NOMO-1 (cell line): ENCODE measurements around the gene TGFBRAP1.
A peak's percentile ranks its signal among the peaks of the same experiment; 100 is the strongest.

Experiments
- DNase-seq, 2 experiments: peaks; one replicate each; lab custom pipeline; 2025; ENCODE audit not compliant: unreplicated experiment in 2 of 2; lab: John Stamatoyannopoulos, UW

Gene TGFBRAP1

DNA sequence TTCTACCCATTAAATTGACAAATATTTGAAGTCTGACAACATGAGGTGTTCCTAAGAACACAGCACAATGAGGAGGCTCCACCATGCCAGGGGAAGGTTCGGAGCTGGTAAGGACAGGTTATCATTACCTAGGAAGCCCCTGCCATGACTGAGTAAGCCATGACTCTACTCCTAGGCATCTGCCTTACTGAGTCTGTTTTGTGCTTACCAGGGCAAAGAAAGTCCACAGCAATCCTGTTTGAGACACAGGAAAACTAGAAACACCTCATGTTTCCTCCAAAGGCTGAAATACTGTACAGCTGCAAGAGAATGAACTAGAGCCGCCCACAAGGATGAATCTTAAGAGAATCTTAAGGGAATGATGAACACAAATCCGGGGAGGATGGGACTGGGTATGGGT lies 11.6 kb downstream of the TGFBRAP1 start:
- DNase-seq: no peak

DNA sequence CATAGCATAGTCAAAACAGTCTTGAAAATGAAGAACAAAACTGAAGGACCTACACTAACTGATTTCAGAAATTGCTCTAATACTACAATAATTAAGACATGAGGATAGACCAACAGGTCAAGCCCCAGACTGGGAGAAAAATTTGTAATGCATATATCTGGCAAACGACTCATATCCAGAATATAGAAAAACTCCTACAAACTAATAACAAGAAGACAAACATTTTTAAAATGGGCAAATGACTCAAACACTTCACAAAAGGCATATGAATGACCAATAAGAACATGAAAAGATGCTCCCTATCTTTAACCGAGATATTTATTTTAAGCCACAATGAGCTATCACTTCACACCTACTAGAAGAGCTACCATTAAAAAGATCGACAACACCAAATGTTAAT lies 14.2 kb downstream of the TGFBRAP1 start:
- no peak for DNase-seq

GRCh38 chr2:105313877-105314276 lies 15.7 kb downstream of the TGFBRAP1 start:
- DNase-seq: peak; percentile 8 to 80

- peak; percentile 40 to 58 for DNase-seq
Observed at GRCh38 chr2:105309147-105309545, 20.4 kb downstream of the TGFBRAP1 start.

- no peak for DNase-seq
Observed at GRCh38 chr2:105308382-105309146, 21.0 kb downstream of the TGFBRAP1 start.

DNA sequence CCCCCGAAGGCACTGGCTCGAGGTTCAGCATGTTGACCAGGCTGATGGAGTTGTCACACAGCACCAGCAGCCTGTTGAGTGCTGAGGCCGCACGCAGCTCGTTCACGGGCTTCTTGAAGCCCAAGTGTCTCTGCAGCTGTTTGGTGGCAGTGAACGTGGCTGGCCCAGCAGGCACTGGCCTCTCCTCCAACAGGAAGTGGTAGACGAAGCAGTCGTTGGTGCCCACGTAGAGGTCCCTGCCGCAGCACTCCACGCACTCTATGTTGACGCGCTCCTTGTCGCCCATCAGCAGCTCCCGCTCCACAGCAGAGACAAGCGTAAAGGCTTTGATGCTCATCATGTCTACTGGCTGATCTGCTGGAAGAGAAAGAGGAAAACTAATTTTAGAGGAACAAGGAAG lies 21.6 kb downstream of the TGFBRAP1 start:
- DNase-seq: no peak

DNA sequence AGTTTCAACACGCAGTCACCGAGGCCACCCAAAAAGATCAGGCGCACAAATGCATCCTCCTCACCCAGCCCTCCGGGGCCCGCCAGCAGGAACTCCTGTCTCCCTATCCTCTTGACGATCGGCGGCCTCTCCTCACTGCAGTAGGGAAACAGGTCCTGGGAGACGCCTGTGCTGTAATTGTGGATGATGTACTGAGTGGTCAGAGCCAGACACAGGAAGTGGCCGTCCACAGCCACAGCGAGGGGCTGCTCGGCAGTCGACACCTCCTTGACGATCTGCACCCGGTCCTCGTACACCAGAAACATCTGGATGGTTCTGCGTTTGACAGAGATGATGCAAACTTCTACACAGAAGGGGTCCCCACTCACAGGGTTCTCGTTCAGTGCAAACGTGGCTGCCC lies 22.0 kb downstream of the TGFBRAP1 start:
- DNase-seq: no peak

GRCh38 chr2:105307146-105307545 lies 22.4 kb downstream of the TGFBRAP1 start:
- DNase-seq: no peak

DNA sequence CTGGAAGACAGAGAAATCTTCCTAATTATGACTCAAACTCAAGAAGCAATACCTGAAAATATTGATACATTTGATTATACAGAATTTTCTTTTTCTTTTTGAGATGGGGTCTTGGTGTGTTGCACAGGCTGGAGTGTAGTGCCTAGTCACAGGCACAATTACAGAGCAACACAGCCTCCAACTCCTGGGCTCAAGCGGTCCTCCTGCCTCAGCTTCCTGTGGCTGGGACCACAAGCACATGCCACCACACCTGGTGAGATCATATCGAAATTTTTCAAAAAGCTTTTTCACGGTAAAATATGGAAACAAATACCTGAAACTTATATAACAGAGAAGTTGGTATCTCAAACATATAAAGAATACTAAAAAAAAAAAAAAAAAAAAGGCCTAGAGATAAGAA lies 27.9 kb downstream of the TGFBRAP1 start:
- no peak for DNase-seq

DNA sequence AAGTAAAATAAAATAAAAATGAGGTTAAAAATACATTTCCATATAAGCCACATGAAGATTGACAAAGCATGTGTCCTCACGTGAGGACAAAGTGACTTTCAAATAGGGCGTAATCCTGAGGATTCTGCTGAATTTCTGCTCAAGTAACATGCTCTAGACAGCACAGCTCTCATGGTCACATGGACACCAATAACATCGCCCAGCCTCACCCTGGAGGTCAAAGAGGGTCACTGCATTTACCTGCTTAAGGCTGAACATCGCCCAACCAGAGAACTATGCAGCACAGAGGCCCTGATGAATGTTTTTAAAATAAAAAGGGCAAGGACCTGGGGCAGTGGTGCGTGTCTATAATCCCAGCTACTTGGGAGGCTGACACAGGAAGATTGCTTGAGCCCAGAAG lies 30.2 kb downstream of the TGFBRAP1 start:
- DNase-seq: no peak

GRCh38 chr2:105298017-105298416 lies 31.5 kb downstream of the TGFBRAP1 start:
- no peak for DNase-seq

- DNase-seq: no peak
Observed at GRCh38 chr2:105297216-105297615, 32.3 kb downstream of the TGFBRAP1 start.

- DNase-seq: no peak
Observed at GRCh38 chr2:105296017-105296611, 33.4 kb downstream of the TGFBRAP1 start.

- peak; percentile 2 to 38 for DNase-seq
Observed at GRCh38 chr2:105294844-105295481, 34.6 kb downstream of the TGFBRAP1 start.

DNA sequence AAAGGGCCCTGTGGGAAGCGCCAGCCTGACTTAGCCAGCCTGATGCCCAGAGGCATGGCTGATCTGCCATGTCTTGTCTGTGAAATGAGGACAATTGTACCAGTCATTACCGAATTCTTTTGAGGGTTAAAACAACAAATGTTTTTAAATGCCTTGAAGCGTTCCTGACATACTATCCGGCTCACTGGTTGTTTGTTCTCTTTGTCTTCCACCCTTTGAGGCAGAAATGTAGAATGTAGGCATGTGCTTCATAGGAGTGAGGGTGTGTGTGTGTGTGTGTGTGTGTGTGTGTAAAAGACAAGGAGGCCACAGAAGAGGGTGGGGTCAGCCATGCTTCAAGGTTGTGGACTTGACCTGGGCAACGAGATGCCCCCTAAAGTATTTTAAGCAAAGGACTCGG lies 35.5 kb downstream of the TGFBRAP1 start:
- DNase-seq: no peak

DNA sequence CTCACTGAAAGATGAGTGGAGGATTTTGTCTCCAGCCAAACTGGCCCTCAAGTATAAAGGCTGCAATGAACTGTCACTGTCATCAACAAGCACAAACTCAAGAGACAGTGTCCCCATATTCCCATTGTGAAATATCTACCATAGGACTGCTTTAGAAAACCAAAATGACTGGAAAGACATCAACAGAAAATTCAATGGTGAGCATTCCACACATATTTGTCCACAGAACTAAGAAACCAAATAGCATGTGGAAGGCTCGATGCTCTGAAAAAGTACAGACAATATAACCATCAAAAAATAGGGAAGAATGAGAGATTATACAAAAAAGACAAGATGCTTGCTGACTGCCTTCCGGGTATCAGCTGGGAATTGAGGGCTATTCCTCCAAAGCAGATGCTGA lies 37.6 kb downstream of the TGFBRAP1 start:
- DNase-seq: no peak

DNA sequence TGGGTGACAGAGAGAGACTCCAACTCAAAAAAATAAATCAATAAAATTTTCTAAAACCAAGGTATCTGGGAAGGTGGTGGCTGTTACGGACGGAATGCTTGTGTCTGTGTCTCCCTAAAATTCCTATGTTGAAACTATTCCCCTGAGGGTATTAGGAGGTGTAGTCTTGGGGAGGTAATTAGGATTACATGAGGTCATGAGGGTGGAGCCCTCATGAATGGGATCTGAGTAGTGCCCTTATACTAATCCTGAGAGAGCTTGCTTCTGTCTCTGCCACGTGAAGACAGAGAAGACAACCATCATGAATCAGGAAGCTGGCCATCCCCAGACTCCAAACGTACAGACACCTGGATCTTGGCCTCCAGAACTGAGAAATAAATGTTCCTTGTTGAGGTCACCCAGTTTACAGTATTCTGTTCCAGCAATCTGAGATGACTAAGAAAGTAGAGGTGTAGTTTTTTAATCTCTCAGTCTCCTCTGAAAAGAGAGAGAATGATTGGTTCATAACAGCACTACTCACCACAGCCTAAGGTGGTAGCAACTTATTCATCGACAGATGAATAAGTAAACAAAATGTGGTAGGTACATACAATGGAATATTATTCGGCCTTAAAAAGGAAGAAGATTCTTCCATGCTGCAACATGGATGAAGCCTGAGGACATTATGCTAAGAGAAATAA lies 38.4 kb downstream of the TGFBRAP1 start:
- DNase-seq: no peak

- DNase-seq: no peak
Observed at GRCh38 chr2:105288133-105288532, 41.4 kb downstream of the TGFBRAP1 start.

DNA sequence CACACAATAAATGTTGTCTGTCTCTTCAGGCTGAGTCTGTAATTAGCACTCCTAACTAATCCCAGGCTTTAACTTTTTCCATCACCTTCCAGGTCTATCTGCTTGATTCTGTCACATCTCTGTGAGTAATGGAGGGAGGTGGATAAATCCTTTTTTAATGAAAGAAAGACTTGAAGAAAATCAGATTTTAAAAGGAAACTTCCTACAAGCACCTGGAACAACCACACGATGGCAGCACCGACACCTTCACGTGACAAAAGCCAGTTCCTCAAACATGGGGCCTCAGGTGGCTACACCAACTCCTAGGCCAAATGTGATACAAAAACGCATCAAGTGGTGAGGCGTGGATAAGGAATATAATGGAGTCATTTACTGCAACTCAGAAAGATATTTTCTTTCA lies 41.8 kb downstream of the TGFBRAP1 start:
- peak; percentile 9 to 17 for DNase-seq

GRCh38 chr2:105283532-105283931 lies 46.0 kb downstream of the TGFBRAP1 start:
- no peak for DNase-seq

DNA sequence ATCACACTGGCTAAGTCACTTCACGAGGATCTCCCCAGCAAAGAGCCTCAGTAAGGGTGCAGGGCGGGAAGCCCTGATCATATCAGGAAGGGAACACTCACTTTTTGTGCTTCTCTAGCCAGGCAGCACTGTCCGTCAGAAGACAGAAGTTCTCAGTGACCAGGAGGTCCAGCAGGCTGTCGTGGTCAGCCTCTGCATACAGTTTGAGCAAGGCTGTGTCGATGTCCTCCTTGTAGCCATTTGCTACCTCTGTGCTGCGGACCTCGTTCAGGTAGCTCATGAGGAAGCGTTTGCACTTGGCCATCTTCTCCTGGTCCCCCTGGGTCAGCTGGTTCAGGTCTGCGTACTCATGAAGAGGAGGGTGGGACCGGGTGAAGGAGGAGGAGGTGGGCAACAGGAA lies 49.3 kb downstream of the TGFBRAP1 start:
- DNase-seq: no peak

DNA sequence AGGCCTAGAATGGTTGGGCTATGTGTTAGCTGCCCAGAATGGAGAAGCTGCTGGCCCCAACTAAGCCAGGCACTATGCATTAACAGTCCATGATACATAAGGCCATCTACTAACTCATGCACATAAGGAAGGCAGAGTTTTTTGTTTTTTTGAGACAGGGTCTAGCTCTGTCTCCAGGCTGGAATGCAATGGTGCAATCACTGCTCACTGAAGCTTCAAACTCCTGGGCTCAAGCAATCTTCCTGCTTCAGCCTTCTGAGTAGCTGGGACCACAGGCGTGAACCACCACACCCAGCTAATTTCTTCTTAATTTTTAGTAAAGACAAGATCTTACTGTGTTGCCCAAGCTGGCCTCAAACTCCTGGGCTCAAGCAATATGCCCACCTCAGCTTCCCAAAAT lies 50.4 kb downstream of the TGFBRAP1 start:
- DNase-seq: no peak
